ENCODE measurements around the gene MAP1S.

GRCh38 chr19:17737690-17738153 is 18.4 kb downstream of the MAP1S start:
- no peak for TF ChIP-seq POLR2A (IDR thresholded peaks at IDR 0.05)
- TF ChIP-seq CTCF (IDR thresholded peaks at IDR 0.05) = no peak

Measured in heart left ventricle (tissue), 13 donors.